ENCODE data around the gene SLC24A1.

The SLC24A1 gene

GRCh38 chr15:65651042-65651322, 29.2 kb downstream of the SLC24A1 start:
- WGBS, 2 experiments, result 100% methylated on average over 1 of the region's 1 CpG
- H3K27ac ChIP-seq (ENCODE audit: insufficient read depth, low read depth, low read length, poor library complexity, severe bottlenecking), result no peak overlapping the region
- H3K9me3 ChIP-seq (ENCODE audit: control insufficient read depth, low read length), result no peaks in the 10 kb centered on the region
- H3K36me3 ChIP-seq (ENCODE audit: control insufficient read depth, insufficient read depth, low read length), result no peaks in the 10 kb centered on the region
- H3K4me3 ChIP-seq (ENCODE audit: insufficient read depth, low read depth, low read length), result no peak overlapping the region
- no peaks in the 10 kb centered on the region for H3K27me3 ChIP-seq (ENCODE audit: control insufficient read depth, insufficient read depth, low read length, poor library complexity, severe bottlenecking)
- H3K4me1 ChIP-seq (ENCODE audit: control insufficient read depth, insufficient read depth, low read length), result no peaks in the 10 kb centered on the region

- H3K4me3 ChIP-seq (ENCODE audit: insufficient read depth, low read depth, low read length), result no peak overlapping the region
- H3K27me3 ChIP-seq (ENCODE audit: control insufficient read depth, insufficient read depth, low read length, poor library complexity, severe bottlenecking), result no peaks in the 10 kb centered on the region
- H3K9me3 ChIP-seq (ENCODE audit: control insufficient read depth, low read length), result no peaks in the 10 kb centered on the region
- H3K4me1 ChIP-seq (ENCODE audit: control insufficient read depth, insufficient read depth, low read length), result no peaks in the 10 kb centered on the region
- H3K36me3 ChIP-seq (ENCODE audit: control insufficient read depth, insufficient read depth, low read length), result no peaks in the 10 kb centered on the region
- WGBS, 2 experiments, result 88 to 91% methylated on average over 11 of the region's 11 CpGs
- H3K27ac ChIP-seq (ENCODE audit: insufficient read depth, low read depth, low read length, poor library complexity, severe bottlenecking), result no peak overlapping the region
Measured at GRCh38 chr15:65651831-65652749, 30.4 kb downstream of the SLC24A1 start.

- Histone ChIP-seq H3K4me3 (ENCODE audit: insufficient read depth, low read depth, low read length) (no peak overlapping the region), H3K4me1 (ENCODE audit: control insufficient read depth, insufficient read depth, low read length) (no peaks in the 10 kb centered on the region), H3K9me3 (ENCODE audit: control insufficient read depth, low read length) (no peaks in the 10 kb centered on the region), H3K36me3 (ENCODE audit: control insufficient read depth, insufficient read depth, low read length) (no peaks in the 10 kb centered on the region), H3K27me3 (ENCODE audit: control insufficient read depth, insufficient read depth, low read length, poor library complexity, severe bottlenecking) (no peaks in the 10 kb centered on the region), H3K27ac (ENCODE audit: insufficient read depth, low read depth, low read length, poor library complexity, severe bottlenecking) (no peak overlapping the region)
Measured at GRCh38 chr15:65653341-65653740, 31.6 kb downstream of the SLC24A1 start.

- 88 to 95% methylated on average over 5 of the region's 5 CpGs for WGBS, 2 experiments
- Histone ChIP-seq H3K27ac (ENCODE audit: insufficient read depth, low read depth, low read length, poor library complexity, severe bottlenecking) (no peak overlapping the region), H3K4me3 (ENCODE audit: insufficient read depth, low read depth, low read length) (no peak overlapping the region), H3K9me3 (ENCODE audit: control insufficient read depth, low read length) (no peaks in the 10 kb centered on the region), H3K27me3 (ENCODE audit: control insufficient read depth, insufficient read depth, low read length, poor library complexity, severe bottlenecking) (no peaks in the 10 kb centered on the region), H3K36me3 (ENCODE audit: control insufficient read depth, insufficient read depth, low read length) (no peaks in the 10 kb centered on the region), H3K4me1 (ENCODE audit: control insufficient read depth, insufficient read depth, low read length) (no peaks in the 10 kb centered on the region)
Measured at GRCh38 chr15:65653801-65654521, 32.2 kb downstream of the SLC24A1 start.

GRCh38 chr15:65655026-65655425, 33.3 kb downstream of the SLC24A1 start:
- Histone ChIP-seq H3K4me3 (ENCODE audit: insufficient read depth, low read depth, low read length) (no peak overlapping the region), H3K4me1 (ENCODE audit: control insufficient read depth, insufficient read depth, low read length) (no peaks in the 10 kb centered on the region), H3K27me3 (ENCODE audit: control insufficient read depth, insufficient read depth, low read length, poor library complexity, severe bottlenecking) (no peaks in the 10 kb centered on the region), H3K36me3 (ENCODE audit: control insufficient read depth, insufficient read depth, low read length) (no peaks in the 10 kb centered on the region), H3K9me3 (ENCODE audit: control insufficient read depth, low read length) (no peaks in the 10 kb centered on the region), H3K27ac (ENCODE audit: insufficient read depth, low read depth, low read length, poor library complexity, severe bottlenecking) (no peak overlapping the region)
- WGBS, 2 experiments, result 96 to 97% methylated on average over 1 of the region's 1 CpG

GRCh38 chr15:65655457-65655856, 33.7 kb downstream of the SLC24A1 start:
- Histone ChIP-seq H3K9me3 (ENCODE audit: control insufficient read depth, low read length) (no peaks in the 10 kb centered on the region), H3K36me3 (ENCODE audit: control insufficient read depth, insufficient read depth, low read length) (no peaks in the 10 kb centered on the region), H3K4me1 (ENCODE audit: control insufficient read depth, insufficient read depth, low read length) (no peaks in the 10 kb centered on the region), H3K27me3 (ENCODE audit: control insufficient read depth, insufficient read depth, low read length, poor library complexity, severe bottlenecking) (no peaks in the 10 kb centered on the region), H3K27ac (ENCODE audit: insufficient read depth, low read depth, low read length, poor library complexity, severe bottlenecking) (no peak overlapping the region), H3K4me3 (ENCODE audit: insufficient read depth, low read depth, low read length) (no peak overlapping the region)
- 84 to 92% methylated on average over 4 of the region's 4 CpGs for WGBS, 2 experiments

GRCh38 chr15:65659502-65660052, 37.8 kb downstream of the SLC24A1 start:
- Histone ChIP-seq H3K36me3 (ENCODE audit: control insufficient read depth, insufficient read depth, low read length) (no peaks in the 10 kb centered on the region), H3K4me1 (ENCODE audit: control insufficient read depth, insufficient read depth, low read length) (no peaks in the 10 kb centered on the region), H3K27me3 (ENCODE audit: control insufficient read depth, insufficient read depth, low read length, poor library complexity, severe bottlenecking) (no peaks in the 10 kb centered on the region), H3K27ac (ENCODE audit: insufficient read depth, low read depth, low read length, poor library complexity, severe bottlenecking) (no peak overlapping the region), H3K9me3 (ENCODE audit: control insufficient read depth, low read length) (no peaks in the 10 kb centered on the region), H3K4me3 (ENCODE audit: insufficient read depth, low read depth, low read length) (no peak overlapping the region)
- WGBS, 2 experiments, result 84 to 94% methylated on average over 3 to 4 of the region's 4 CpGs

- Histone ChIP-seq H3K4me1 (ENCODE audit: control insufficient read depth, insufficient read depth, low read length) (no peaks in the 10 kb centered on the region), H3K9me3 (ENCODE audit: control insufficient read depth, low read length) (no peaks in the 10 kb centered on the region), H3K4me3 (ENCODE audit: insufficient read depth, low read depth, low read length) (no peak overlapping the region), H3K27ac (ENCODE audit: insufficient read depth, low read depth, low read length, poor library complexity, severe bottlenecking) (no peak overlapping the region), H3K36me3 (ENCODE audit: control insufficient read depth, insufficient read depth, low read length) (no peaks in the 10 kb centered on the region), H3K27me3 (ENCODE audit: control insufficient read depth, insufficient read depth, low read length, poor library complexity, severe bottlenecking) (no peaks in the 10 kb centered on the region)
- WGBS, 2 experiments, result 100% methylated on average over 2 of the region's 2 CpGs
Measured at GRCh38 chr15:65660927-65661326, 39.2 kb downstream of the SLC24A1 start.

- Histone ChIP-seq H3K4me1 (ENCODE audit: control insufficient read depth, insufficient read depth, low read length) (no peaks in the 10 kb centered on the region), H3K4me3 (ENCODE audit: insufficient read depth, low read depth, low read length) (no peak overlapping the region), H3K27me3 (ENCODE audit: control insufficient read depth, insufficient read depth, low read length, poor library complexity, severe bottlenecking) (no peaks in the 10 kb centered on the region), H3K9me3 (ENCODE audit: control insufficient read depth, low read length) (no peaks in the 10 kb centered on the region), H3K36me3 (ENCODE audit: control insufficient read depth, insufficient read depth, low read length) (no peaks in the 10 kb centered on the region), H3K27ac (ENCODE audit: insufficient read depth, low read depth, low read length, poor library complexity, severe bottlenecking) (no peak overlapping the region)
- WGBS, 2 experiments, result 88 to 90% methylated on average over 3 of the region's 3 CpGs
Measured at GRCh38 chr15:65663521-65663920, 41.8 kb downstream of the SLC24A1 start.

GRCh38 chr15:65666257-65666656, 44.5 kb downstream of the SLC24A1 start:
- H3K4me1 ChIP-seq (ENCODE audit: control insufficient read depth, insufficient read depth, low read length), result no peaks in the 10 kb centered on the region
- 88 to 98% methylated on average over 3 of the region's 3 CpGs for WGBS, 2 experiments
- no peak overlapping the region for H3K27ac ChIP-seq (ENCODE audit: insufficient read depth, low read depth, low read length, poor library complexity, severe bottlenecking)
- H3K4me3 ChIP-seq (ENCODE audit: insufficient read depth, low read depth, low read length), result no peak overlapping the region
- no peaks in the 10 kb centered on the region for H3K36me3 ChIP-seq (ENCODE audit: control insufficient read depth, insufficient read depth, low read length)
- no peaks in the 10 kb centered on the region for H3K9me3 ChIP-seq (ENCODE audit: control insufficient read depth, low read length)
- no peaks in the 10 kb centered on the region for H3K27me3 ChIP-seq (ENCODE audit: control insufficient read depth, insufficient read depth, low read length, poor library complexity, severe bottlenecking)

All from ectodermal cell (in vitro differentiated cells).